Prostate gland (tissue), 2 donors: ENCODE results near the gene NPBWR2. TPM values are rescaled to one million over a fixed set of nuclear protein-coding genes. Genes with fewer than 3 reads are reported as not detected.

Experiments used
- DNase-seq: peaks from one replicate; pipeline ENCODE4 v3.0.0-alpha.2; 2019; ENCODE audit warnings: low spot score
- H3K27ac ChIP-seq, 2 donors: fragments of 200-600 bp; sonication (generic); 2 replicates each; pipeline ENCODE4 v1.5.1; 2017 to 2019
- H3K27me3 ChIP-seq: fragments of 200-600 bp; sonication (generic); replicated peaks from 2 replicates; pipeline ENCODE4 v1.5.1; 2019; ENCODE audit not compliant: insufficient read depth
- H3K36me3 ChIP-seq, 2 donors: fragments of 200-600 bp; sonication (generic); 1 replicate in 1 of 2; 2 replicates in 1 of 2; pipeline versions ENCODE4 v1.5.1 to v1.8.1; 2017 to 2019
- H3K4me1 ChIP-seq: fragments of 200-600 bp; sonication (generic); replicated peaks from 2 replicates; pipeline ENCODE4 v1.5.1; 2019
- H3K4me3 ChIP-seq, 2 donors: fragments of 200-600 bp; sonication (generic); 2 replicates each; pipeline ENCODE4 v1.5.1; 2017 to 2019
- H3K9me3 ChIP-seq: fragments of 200-600 bp; sonication (generic); 2 replicates; pipeline ENCODE4 v1.5.1; 2017
- POLR2A ChIP-seq: fragments of 450-650 bp; IDR thresholded peaks from one replicate; pipeline ENCODE4 v1.6.1; 2016; ENCODE audit warnings: antibody characterized with exemption, mild to moderate bottlenecking
- POLR2AphosphoS5 ChIP-seq: sonication (generic); formaldehyde crosslinking; IDR thresholded peaks from one replicate; pipeline ENCODE4 v1.6.1; 2017; ENCODE audit warnings: antibody characterized with exemption
- WGBS: methylation state at CpG from one replicate; pipeline ENCODE4 v1.1.5; 2018; 5-methylcytosine and 5-hydroxymethylcytosine counted together
- intact Hi-C: fragments of 100-400 bp; cut with DNase I; formaldehyde crosslinking; loops from one replicate; pipeline ENCODE4 v1.14.2; 2022
- total RNA-seq, 2 donors: library from RNA; depleted of rRNA; stranded (reverse); fragments of >200 nt; gene quantifications; one replicate each; pipeline ENCODE4 v1.1.0, GENCODE V29; 2016
- TF ChIP-seq, protein P1 (sequence below), 4 experiments: fragments of 200-600 bp in 2 of 4; fragments of 450-650 bp in 2 of 4; sonication (generic) in 2 of 4; IDR thresholded peaks; 1 replicate in 3 of 4; 2 replicates in 1 of 4; pipeline ENCODE4 v1.5.1; 2016 to 2019; ENCODE audit warnings: antibody characterized with exemption in 4 of 4, mild to moderate bottlenecking in 2 of 4, moderate library complexity in 2 of 4

Gene NPBWR2
- total RNA-seq, 2 donors from 2014 or later: not detected

DNA sequence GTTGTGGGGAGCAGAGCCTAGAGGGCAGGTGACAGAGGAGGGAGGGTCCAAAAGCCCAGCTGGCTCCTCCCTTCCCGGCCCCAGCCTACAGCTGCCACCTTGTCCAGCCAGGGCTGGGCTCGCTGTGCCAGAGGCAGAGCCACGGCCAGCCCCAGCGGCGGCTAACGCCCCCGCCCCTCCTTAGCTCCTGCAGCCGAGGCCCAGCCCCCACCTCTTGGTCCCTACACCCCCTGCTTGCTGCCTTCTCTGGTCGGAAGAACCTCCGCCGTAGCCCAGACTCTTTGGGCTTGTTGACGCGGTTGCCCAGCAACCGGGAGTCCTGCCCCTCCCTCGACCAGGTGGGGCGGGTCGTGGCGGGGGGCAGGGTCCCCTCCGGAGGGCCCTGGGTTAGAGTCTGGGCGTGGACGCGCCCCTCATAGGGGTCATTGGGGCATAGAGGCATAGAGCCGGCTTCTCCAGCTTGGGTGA lies 22.6 kb downstream of the NPBWR2 start:
- Histone ChIP-seq H3K27ac (no peak overlapping the region), H3K9me3 (no peaks in the 10 kb centered on the region), H3K4me3 (no peak overlapping the region), H3K36me3 (no peaks in the 10 kb centered on the region), H3K4me1 (no peaks in the 10 kb centered on the region), H3K27me3 (no peaks in the 10 kb centered on the region)
- no peak for DNase-seq
- TF ChIP-seq, protein P1, sequence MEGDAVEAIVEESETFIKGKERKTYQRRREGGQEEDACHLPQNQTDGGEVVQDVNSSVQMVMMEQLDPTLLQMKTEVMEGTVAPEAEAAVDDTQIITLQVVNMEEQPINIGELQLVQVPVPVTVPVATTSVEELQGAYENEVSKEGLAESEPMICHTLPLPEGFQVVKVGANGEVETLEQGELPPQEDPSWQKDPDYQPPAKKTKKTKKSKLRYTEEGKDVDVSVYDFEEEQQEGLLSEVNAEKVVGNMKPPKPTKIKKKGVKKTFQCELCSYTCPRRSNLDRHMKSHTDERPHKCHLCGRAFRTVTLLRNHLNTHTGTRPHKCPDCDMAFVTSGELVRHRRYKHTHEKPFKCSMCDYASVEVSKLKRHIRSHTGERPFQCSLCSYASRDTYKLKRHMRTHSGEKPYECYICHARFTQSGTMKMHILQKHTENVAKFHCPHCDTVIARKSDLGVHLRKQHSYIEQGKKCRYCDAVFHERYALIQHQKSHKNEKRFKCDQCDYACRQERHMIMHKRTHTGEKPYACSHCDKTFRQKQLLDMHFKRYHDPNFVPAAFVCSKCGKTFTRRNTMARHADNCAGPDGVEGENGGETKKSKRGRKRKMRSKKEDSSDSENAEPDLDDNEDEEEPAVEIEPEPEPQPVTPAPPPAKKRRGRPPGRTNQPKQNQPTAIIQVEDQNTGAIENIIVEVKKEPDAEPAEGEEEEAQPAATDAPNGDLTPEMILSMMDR (IDR thresholded peaks at IDR 0.05): no peak
- TF ChIP-seq POLR2AphosphoS5 (no peak), POLR2A (no peak)
- intact Hi-C loops: no loop called here
- 10% methylated on average over 22 of the region's 23 CpGs for WGBS

DNA sequence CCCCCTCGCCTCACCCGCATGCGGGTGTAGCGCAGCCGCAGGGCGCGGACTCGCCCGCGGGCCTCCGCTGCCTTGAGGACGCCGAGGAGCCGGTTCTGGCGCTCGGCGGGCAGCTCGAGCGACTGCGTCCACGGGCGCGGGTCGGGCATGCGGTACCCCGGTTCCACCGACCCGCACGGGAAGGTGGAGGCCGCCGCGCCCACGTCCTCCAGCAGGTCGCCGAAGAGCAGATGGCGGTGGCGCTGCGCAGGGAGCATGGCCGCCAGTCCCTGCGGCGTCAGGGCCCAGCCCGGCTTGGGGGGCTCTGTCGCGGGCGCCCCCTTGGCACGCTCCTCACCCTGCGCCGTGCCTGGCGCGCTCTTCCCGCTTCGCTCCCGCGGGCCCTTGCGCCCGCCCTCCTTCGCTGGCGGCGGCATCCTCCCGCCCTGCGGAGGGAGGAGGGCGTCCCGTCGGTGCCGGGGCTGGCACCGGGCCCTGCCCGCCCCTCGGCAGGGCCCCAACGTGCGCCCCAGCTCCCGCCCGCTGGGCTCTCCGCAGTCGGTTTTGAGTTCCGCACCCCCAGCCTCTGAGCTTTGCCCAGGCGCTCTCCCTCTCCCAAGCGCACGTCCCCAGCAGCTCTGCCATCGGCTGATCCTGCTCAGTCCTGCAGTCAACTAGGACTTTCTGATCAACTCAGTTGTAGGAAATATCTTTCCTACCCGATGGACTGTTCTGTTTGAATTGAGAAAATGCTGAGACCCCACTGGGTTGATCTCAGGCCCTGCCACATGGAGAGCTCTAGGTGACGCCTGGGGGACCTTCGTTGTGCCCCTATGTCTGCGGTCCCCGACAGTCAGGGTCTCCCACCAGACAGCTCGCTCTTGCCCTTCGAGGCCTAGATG lies 23.3 kb downstream of the NPBWR2 start, which contains the start of gene LKAAEAR1:
Gene LKAAEAR1 (minus strand): TSS at position 595 of the 881 bp plus-strand sequence. CDS start 179 bp downstream, at position 416.
- Histone ChIP-seq H3K27me3 (no peaks in the 10 kb centered on the region), H3K4me3 (peak within 1 kb of the TSS; percentile 37 to 50), H3K4me1 (peaks cover 3% of the 10 kb centered on the region), H3K27ac (no peak within 1 kb of the TSS), H3K9me3 (no peaks in the 10 kb centered on the region), H3K36me3 (no peaks in the 10 kb centered on the region)
- TF ChIP-seq POLR2AphosphoS5: no peak
- TF ChIP-seq, protein P1 (IDR thresholded peaks at IDR 0.05): no peak
- no peak for TF ChIP-seq POLR2A
- 5% methylated on average over 50 of the region's 86 CpGs for WGBS
- intact Hi-C loops: no loop called here
- DNase-seq: no peak

DNA sequence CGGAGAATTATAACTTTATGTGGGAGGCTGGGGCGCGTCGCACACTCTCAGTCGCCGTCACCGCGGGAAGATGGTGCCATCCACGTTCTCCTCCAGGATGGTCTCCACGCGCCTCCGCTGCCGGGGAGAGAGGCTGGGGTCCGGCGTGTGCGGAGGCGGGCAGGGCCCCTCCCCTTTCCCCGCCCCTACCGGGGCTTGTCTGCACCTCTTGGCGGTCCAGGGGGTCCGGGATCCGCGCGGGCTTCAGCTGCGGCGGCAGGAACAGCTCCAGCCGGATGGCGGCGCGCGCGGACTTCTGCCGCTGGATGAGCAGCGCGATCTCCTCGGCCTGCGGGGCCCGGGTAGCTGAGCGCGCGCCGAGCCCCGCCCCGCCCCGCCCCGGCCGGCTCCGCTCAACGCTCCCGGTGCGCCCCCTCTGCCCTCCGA lies 24.0 kb downstream of the NPBWR2 start:
- no peaks in the 10 kb centered on the region for H3K9me3 ChIP-seq

DNA sequence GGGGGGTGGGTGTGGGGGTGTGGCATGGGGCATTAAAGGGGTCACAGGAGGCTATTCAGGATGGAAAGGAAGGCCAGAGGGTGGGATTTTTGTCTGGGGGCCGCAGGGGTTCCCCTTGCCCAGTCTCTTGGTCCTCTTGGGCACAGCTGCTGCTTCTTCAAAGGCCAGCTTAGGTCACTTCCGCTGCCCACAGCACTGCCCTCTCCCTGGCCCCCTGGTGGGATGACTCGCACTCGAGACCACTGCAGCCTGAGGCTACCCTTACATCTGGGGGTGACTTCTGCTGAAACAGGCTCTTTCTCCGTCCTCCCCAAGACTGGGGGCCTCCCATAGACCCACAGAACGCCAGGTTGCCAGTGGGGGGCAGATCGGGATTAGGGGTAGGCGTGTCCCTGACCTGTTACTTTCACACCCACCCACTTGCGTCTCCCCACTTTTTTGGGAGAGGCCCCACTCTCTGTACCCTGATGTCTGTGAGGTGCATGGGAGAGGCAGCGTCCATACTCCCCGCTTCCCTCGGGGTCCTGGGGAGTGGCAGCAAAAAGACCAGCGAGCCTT lies 24.5 kb downstream of the NPBWR2 start:
- Histone ChIP-seq H3K9me3 (no peaks in the 10 kb centered on the region), H3K27me3 (no peaks in the 10 kb centered on the region), H3K36me3 (no peaks in the 10 kb centered on the region), H3K4me3 (peak overlapping the region in 1 of 2 donors; percentile 50), H3K27ac (no peak overlapping the region), H3K4me1 (peaks cover 9% of the 10 kb centered on the region)
- TF ChIP-seq POLR2A: no peak
- TF ChIP-seq, protein P1 (IDR thresholded peaks at IDR 0.05): no peak
- no peak for TF ChIP-seq POLR2AphosphoS5
- intact Hi-C loops: no loop called here
- whole genome bisulfite sequencing: 24% methylated on average over 13 of the region's 13 CpGs
- DNase-seq: no peak

More for the DNA sequence above, 24.0 kb downstream of the NPBWR2 start:
- no peaks in the 10 kb centered on the region for H3K36me3 ChIP-seq
- WGBS: 1% methylated on average over 27 of the region's 52 CpGs
- intact Hi-C loops: no loop called here
- DNase-seq: peak; percentile 62
- H3K27me3 ChIP-seq: no peaks in the 10 kb centered on the region
- H3K27ac ChIP-seq: no peak overlapping the region
- H3K4me1 ChIP-seq: peaks cover 8% of the 10 kb centered on the region
- H3K4me3 ChIP-seq: peak overlapping the region; percentile 37 to 50
- TF ChIP-seq, protein P1 (IDR thresholded peaks at IDR 0.05): peak in 3 of 4 experiments; percentile 31 to 64 (median 58)
- no peak for TF ChIP-seq POLR2A
